ENCODE data around the gene HERPUD1. TPM values are rescaled to one million over a fixed set of nuclear protein-coding genes. Genes with fewer than 3 reads are reported as not detected.

The HERPUD1 gene
- total RNA-seq, 1 experiment from 2014 or later = 45.2 TPM

- no peaks in the 10 kb centered on the region for H3K4me1 ChIP-seq (ENCODE audit: control insufficient read depth, insufficient read depth, low read length)
- in situ Hi-C loops (cut with HindIII; ENCODE audit: low pct_unique_long_range_greater_than_20kb, low sequenced_read_pairs) = no loop called here
- CTCF ChIA-PET = no interaction called here
- no peaks in the 10 kb centered on the region for H3K36me3 ChIP-seq (ENCODE audit: control insufficient read depth, insufficient read depth, low read length)
- TF ChIP-seq CTCF (IDR thresholded peaks at IDR 0.05) = no peak
- intact Hi-C loops (cut with micrococcal nuclease; ENCODE audit: unreplicated experiment) = no loop called here
- no TSS peak for BruUV-seq (replicated peaks)
- no peak overlapping the region for H3K27ac ChIP-seq (ENCODE audit: low read length)
- no peak overlapping the region for H3K4me3 ChIP-seq (ENCODE audit: low read depth in 2 of 2, low read length in 2 of 2)
- ATAC-seq = no peak
- no peaks in the 10 kb centered on the region for H3K9me3 ChIP-seq (ENCODE audit: control insufficient read depth, insufficient read depth, low read depth, low read length)
- DNase-seq (ENCODE audit: low read depth, low spot score) = no peak
- POLR2A ChIA-PET = no interaction called here
- H3K27me3 ChIP-seq (ENCODE audit: control insufficient read depth, insufficient read depth, low read length) = no peaks in the 10 kb centered on the region
Observed at GRCh38 chr16:56889206-56889605, 42.7 kb upstream of the HERPUD1 start.

DNA sequence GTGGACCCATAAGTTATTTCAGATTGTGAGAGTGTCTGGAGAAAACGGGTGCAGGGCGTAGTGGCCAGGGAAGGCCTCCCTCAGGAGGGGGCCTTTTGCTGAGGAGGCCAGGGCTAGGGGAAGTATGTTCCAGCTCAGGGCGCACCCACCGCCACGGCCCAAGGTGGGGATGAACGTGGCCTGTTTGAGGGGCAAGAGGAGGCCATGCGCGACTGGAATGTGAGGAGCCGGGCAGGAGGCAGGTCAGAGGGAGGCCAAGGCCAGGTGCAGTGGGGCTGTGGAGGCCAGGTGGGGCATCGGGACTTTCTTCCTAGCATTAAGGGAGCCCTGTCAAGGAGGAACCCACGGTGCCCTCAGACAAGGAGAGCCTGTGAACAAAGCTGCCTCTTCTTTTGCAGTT, 40.3 kb upstream of the HERPUD1 start:
- Histone ChIP-seq H3K27me3 (ENCODE audit: control insufficient read depth, insufficient read depth, low read length) (no peaks in the 10 kb centered on the region), H3K4me3 (ENCODE audit: low read depth in 2 of 2, low read length in 2 of 2) (no peak overlapping the region), H3K9me3 (ENCODE audit: control insufficient read depth, insufficient read depth, low read depth, low read length) (no peaks in the 10 kb centered on the region), H3K4me1 (ENCODE audit: control insufficient read depth, insufficient read depth, low read length) (no peaks in the 10 kb centered on the region), H3K27ac (ENCODE audit: low read length) (no peak overlapping the region), H3K36me3 (ENCODE audit: control insufficient read depth, insufficient read depth, low read length) (no peaks in the 10 kb centered on the region)
- TF ChIP-seq CTCF (IDR thresholded peaks at IDR 0.05) (no peak), SIN3A (IDR thresholded peaks at IDR 0.05; ENCODE audit: borderline replicate concordance, insufficient read depth, low read depth, low read length) (no peak), POLR2AphosphoS5 (IDR thresholded peaks at IDR 0.05; ENCODE audit: low read depth, low read length) (no peak)
- intact Hi-C loops (cut with micrococcal nuclease; ENCODE audit: unreplicated experiment) = no loop called here
- CTCF ChIA-PET = no interaction called here
- POLR2A ChIA-PET = no interaction called here
- in situ Hi-C loops (cut with HindIII; ENCODE audit: low pct_unique_long_range_greater_than_20kb, low sequenced_read_pairs) = no loop called here
- no TSS peak for BruUV-seq (replicated peaks)
- ATAC-seq = no peak
- DNase-seq (ENCODE audit: low read depth, low spot score) = no peak

DNA sequence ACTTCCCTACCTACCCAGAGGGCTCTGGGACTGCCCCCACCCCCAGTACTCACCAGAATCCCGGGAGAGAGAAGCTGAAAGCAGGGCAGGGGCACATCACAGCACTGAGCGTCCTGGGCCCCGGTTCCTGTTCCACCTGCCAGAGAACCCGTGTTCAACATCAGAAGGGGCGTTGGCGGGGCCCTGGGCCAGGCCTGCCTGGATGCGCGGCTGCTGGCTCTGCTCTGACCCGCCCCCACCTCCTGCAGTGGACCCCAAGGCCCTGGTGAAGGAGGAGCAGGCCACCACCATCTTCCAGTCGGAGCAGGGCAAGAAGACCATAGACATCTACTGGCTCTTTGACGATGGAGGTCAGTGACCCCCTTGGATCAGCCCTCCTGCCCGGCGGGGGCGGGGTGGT, 39.2 kb upstream of the HERPUD1 start:
- Histone ChIP-seq H3K36me3 (ENCODE audit: control insufficient read depth, insufficient read depth, low read length) (no peaks in the 10 kb centered on the region), H3K27ac (ENCODE audit: low read length) (no peak overlapping the region), H3K27me3 (ENCODE audit: control insufficient read depth, insufficient read depth, low read length) (no peaks in the 10 kb centered on the region), H3K4me1 (ENCODE audit: control insufficient read depth, insufficient read depth, low read length) (no peaks in the 10 kb centered on the region), H3K9me3 (ENCODE audit: control insufficient read depth, insufficient read depth, low read depth, low read length) (no peaks in the 10 kb centered on the region), H3K4me3 (ENCODE audit: low read depth in 2 of 2, low read length in 2 of 2) (no peak overlapping the region)
- BruUV-seq (replicated peaks) = no TSS peak
- TF ChIP-seq POLR2AphosphoS5 (IDR thresholded peaks at IDR 0.05; ENCODE audit: low read depth, low read length) = no peak
- no peak for TF ChIP-seq CTCF (IDR thresholded peaks at IDR 0.05)
- TF ChIP-seq REST (IDR thresholded peaks at IDR 0.05; ENCODE audit: insufficient read depth in 1 of 2, low read depth in 2 of 2, low read length in 1 of 2) = no peak
- TF ChIP-seq SIN3A (IDR thresholded peaks at IDR 0.05; ENCODE audit: borderline replicate concordance, insufficient read depth, low read depth, low read length) = no peak
- TF ChIP-seq TCF7L2 (IDR thresholded peaks at IDR 0.05; ENCODE audit: low read depth, low read length) = no peak
- CTCF ChIA-PET = no interaction called here
- DNase-seq (ENCODE audit: low read depth, low spot score) (no peak), ATAC-seq (no peak)
- intact Hi-C loops (cut with micrococcal nuclease; ENCODE audit: unreplicated experiment) = no loop called here
- in situ Hi-C loops (cut with HindIII; ENCODE audit: low pct_unique_long_range_greater_than_20kb, low sequenced_read_pairs) = no loop called here
- POLR2A ChIA-PET = no interaction called here
